GM12872 (cell line): Measurements from ENCODE around the gene PIK3CG.

Experiments
- CTCF ChIP-seq: IDR thresholded peaks from 3 replicates; pipeline ENCODE4 v1.5.1; 2011; ENCODE audit warnings: low read depth, mild to moderate bottlenecking, low read length, moderate library complexity; ENCODE audit not compliant: insufficient read depth

Gene PIK3CG

DNA sequence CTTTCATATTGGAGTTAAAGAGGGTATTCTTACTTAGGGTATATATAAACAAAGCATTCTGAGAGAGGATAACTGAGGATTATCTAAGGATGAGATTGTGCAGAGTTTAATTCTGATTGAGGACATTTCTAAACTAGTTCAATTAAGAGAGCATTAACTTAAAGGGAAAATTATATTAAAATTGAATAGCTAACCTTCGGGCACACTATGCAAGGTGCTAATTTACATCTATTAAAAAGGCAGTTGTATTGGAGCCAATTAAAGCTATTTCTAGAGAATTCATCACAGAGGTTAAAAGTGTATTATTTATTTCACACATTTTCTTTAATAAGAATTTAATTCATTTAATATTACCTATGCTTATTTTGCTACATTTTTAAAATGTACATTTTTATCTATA is 17.0 kb upstream of the PIK3CG start:
- no peak for TF ChIP-seq CTCF

GRCh38 chr7:106848851-106849442 is 16.1 kb upstream of the PIK3CG start:
- TF ChIP-seq CTCF, result no peak

- TF ChIP-seq CTCF, result no peak
Observed at GRCh38 chr7:106853250-106853908, 11.7 kb upstream of the PIK3CG start.

DNA sequence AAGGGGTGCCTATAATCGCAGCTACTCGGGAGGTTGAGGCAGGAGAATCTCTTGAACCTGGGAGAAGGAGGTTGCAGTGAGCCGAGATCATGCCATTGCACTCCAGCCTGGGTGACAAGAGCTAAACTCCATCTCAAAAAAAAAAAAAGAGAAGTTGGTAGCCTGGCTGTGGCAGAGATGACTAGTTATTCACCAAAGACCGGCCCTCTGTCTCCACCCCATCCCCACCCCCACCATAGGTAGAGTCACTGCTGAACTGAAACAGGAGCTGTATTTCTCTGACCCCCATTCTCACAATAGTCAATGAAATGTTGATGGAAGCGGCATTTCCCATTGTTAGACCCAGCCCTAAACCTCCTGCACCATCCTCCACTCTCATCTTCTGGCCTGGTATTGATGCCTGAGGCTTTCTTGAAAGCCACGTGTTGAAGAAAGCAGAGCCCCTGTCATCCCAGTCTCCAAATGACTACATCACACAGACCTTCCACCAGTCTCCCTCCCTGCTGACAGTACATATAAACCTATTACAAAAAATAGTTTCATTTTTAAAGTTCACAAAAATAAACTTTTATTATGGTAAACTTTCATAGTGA is 9.4 kb upstream of the PIK3CG start:
- TF ChIP-seq CTCF, result no peak

- TF ChIP-seq CTCF, result no peak
Observed at GRCh38 chr7:106858618-106859532, 6.2 kb upstream of the PIK3CG start.

DNA sequence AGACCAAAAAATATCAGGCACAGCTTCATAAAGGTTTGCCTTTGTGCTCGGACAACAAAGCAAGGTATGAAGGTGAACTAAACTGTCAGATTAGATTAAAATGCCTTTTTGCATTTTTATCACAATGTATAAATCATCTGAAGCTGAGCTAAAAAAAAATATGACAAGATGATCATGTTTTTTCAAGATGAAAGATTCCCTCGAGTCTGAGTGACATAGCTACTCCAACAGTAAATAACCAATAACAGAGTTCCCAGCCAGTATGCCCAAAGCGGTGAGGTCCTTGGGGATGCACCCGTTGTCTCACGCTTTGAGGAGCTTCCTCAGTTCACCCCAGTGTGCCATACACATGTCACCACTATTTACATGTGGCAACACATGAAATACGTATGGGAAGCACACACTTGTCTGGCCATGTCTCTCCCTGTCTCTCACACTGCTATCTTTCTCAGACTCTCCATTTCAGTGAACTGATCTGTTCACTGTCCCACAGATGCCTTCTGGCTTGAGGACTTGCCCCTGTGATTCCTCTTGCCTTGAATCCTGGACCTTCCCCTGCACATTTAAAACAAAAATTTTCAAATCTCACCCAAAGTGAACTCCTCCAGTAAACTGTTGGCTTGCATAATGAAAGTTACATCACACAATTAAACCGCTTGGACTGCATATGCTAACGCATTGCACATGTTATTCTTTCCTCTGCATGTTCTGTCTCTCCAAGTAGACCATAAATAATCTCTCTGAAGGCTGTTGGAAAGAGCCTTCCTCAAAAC is 2.6 kb upstream of the PIK3CG start:
- TF ChIP-seq CTCF, result no peak
